ENCODE data around the gene RNF144B.

- TF ChIP-seq NR3C1 (IDR thresholded peaks at IDR 0.05) (no peak), CHD2 (IDR thresholded peaks at IDR 0.05; ENCODE audit: low read length, partially characterized antibody) (no peak), POLR2A (IDR thresholded peaks at IDR 0.05; ENCODE audit: low read length) (no peak), BHLHE40 (IDR thresholded peaks at IDR 0.05; ENCODE audit: low read depth, low read length) (no peak), CTCF (IDR thresholded peaks at IDR 0.05) (no peak), CBX8 (IDR thresholded peaks at IDR 0.05) (no peak), USF2 (IDR thresholded peaks at IDR 0.05) (no peak), MAZ (IDR thresholded peaks at IDR 0.05; ENCODE audit: borderline replicate concordance, low read depth, low read length) (no peak)
- TF ChIP-seq, protein P1, sequence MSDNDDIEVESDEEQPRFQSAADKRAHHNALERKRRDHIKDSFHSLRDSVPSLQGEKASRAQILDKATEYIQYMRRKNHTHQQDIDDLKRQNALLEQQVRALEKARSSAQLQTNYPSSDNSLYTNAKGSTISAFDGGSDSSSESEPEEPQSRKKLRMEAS (IDR thresholded peaks at IDR 0.05), result no peak
Measured at GRCh38 chr6:18383441-18383840, 3.7 kb upstream of the RNF144B start.
